ENCODE results near the gene BUD13.

DNA sequence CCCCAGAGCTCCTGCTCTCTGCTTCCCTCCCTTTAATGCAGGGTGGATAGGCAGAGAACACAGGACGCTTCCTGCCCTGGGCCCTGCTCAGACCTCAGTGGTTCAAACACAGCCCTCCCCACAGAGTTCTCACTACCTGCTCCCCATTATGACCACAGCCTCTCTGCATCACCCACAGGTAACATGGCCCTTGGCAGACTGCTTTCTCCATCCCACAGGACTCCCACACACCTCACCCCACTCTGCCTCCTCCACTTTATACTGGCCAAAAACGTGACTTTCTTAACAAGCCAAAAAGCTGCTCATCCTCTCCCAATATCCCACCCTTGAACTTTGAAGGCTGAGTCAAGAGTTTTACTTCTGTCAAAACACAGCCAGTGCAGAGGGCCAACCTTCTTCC is 33.8 kb downstream of the BUD13 start:
- TF ChIP-seq CTCF (conservative IDR thresholded peaks at IDR 0.05; ENCODE audit: low read depth, low read length): no peak
- TF ChIP-seq EZH2 (IDR thresholded peaks at IDR 0.05; ENCODE audit: borderline replicate concordance, low read depth, low read length, poor library complexity, severe bottlenecking): no peak
